NCI-H2171 (cell line): Measurements from ENCODE around the gene USP54.

Source experiments
- DNase-seq: peaks from one replicate; lab custom pipeline; 2025; lab: John Stamatoyannopoulos, UW

Gene USP54

DNA sequence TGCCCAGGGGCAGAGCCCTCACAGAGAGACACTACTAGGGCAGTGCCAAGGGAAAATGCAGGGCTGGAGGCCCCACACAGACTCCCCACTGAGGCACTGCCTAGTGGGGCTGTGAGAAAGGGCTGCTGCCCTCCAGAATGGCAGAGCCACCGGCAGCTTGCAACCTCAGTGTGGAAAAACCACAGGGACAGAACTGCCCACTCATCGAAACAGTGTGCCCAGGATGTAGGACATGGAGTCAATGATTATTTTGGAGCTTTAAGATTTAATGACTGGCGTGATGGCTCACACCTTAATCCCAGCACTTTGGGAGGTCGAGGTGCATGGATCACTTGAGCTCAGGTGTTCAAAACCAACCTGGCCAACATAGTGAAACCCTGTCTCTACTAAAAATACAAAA is 130.2 kb downstream of the USP54 start:
- DNase-seq, result no peak

DNA sequence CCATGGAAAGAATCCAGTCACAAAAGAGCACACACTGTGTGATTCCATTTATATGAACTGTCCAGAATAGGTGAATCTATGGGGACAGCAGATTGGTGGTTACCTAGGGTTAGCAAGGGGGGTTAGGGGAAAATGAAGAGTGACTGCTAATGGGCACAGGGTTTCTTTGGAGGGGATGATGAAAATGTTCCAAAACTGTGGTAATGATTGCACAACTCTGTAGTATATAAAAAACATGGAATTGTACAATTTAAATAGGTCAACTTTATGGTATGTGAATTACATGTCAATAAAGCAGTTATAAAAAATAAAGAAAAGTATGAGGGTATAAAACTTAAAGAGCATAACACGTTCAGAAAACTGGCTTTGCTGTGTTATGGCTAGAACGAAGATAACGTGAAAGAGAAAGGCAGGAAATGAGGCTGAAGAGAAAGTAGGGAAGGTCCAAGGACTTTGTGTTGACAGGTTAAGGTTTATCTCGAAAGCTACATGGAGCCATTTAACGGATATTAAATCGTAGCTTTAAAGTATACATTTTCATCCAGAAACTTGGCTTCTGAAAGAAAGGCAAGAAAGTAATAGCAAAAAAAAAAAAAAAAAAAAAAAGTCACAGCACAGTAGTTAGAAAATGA is 131.3 kb downstream of the USP54 start:
- no peak for DNase-seq

DNA sequence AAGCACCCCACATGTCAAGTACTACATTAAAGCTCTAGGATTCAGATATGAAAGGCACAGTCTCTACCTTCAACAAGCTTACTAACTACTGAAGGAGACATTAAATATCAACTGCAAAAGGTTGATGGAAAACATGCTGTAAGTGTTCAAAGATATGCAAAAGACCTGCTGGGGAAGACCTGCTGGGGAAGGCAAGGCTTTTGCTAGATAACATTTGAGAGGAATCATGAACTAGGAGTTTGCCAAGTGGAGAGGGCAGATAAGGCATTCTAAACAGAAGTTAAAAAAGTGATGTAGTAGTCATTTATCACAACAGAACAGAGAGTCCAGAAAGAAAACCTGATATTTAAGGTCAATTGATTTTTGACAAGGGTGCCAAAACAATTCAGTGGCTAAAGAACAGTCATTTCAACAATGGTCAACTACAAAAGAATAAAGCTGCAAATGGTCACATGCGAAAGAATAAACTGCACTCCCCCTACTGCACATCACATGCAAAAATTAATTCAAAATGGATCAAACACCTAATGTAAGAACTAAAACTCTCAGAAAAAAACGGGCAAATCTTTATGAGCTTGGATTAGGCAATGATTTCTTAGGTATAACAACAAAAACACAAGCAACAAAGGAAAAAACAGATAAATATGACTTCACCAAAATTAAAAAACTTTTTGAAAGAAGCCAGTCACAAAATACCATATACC is 134.8 kb downstream of the USP54 start:
- DNase-seq, result no peak

DNA sequence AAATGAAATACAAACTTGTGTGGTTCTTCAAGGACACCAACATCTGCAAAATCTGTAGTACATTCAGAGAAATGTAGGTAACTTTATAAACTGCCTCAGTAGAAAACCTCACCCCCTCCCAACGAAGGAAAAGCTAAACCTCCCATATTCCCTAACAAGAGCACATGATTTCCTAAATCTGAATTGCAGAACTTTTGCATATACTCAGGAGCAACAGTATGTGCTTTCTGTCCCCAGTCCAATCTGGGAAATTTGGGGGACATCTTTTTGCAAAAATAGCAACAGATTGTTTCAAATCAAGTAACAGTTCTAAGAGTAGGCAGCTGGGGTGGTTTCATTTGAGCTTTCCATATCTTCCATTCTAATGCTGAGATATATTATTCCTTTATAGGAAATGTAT is 142.0 kb downstream of the USP54 start:
- no peak for DNase-seq

DNA sequence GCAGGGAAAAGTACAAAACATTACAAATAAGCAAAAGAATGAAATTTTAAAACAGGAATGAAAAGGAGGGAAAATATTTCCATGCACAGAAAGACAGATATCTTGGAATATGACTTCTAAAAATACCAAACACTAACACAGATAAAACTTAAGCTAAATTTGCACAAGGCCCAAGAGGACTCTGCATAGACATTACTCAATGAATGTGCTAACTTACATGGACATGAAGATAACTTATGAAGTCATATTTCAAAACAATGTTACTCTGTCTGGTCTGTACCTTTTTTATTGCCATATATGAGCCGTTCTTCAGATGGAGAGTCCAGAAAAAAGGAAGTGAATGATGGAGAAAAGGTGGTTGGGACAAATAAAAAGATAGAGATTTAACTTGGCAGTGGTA is 142.8 kb downstream of the USP54 start:
- no peak for DNase-seq
